HG03064 (cell line): ENCODE measurements around the gene CFAP53.
"Not testable (repeated sequence)": the region's sequence is repeated elsewhere in the genome, so short reads cannot be mapped to it uniquely, and the experiment has no call there.

Experiments used
- ATAC-seq: cut with Tn5 transposase; IDR thresholded peaks from one replicate; pipeline ENCODE4 v1.9.1; 2021; ENCODE audit warnings: low read depth; ENCODE audit not compliant: unreplicated experiment

The CFAP53 gene

GRCh38 chr18:50274044-50274442 lies 7.7 kb upstream of the CFAP53 start:
- ATAC-seq, result no peak

GRCh38 chr18:50273203-50274043 lies 7.1 kb upstream of the CFAP53 start:
- no peak for ATAC-seq

DNA sequence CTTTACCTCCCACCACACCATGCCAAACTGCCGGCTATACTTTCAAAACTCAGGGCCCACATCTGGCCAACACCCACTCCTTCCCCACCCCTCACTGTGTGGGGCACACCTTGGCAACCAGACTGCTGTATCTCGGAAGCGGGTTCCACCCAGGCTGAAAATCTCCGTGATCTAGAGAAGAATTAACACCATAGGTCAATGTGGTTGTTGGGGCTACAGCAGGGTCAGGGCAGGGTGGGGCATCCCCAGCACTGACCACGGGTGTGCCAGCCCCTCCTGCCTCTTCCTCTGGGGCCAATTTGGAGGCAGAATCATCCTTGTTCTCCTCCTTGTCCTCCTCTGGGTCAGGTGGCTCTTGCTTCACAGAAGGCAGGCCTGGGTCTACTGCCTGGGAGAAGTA lies 6.3 kb upstream of the CFAP53 start:
- no peak for ATAC-seq

DNA sequence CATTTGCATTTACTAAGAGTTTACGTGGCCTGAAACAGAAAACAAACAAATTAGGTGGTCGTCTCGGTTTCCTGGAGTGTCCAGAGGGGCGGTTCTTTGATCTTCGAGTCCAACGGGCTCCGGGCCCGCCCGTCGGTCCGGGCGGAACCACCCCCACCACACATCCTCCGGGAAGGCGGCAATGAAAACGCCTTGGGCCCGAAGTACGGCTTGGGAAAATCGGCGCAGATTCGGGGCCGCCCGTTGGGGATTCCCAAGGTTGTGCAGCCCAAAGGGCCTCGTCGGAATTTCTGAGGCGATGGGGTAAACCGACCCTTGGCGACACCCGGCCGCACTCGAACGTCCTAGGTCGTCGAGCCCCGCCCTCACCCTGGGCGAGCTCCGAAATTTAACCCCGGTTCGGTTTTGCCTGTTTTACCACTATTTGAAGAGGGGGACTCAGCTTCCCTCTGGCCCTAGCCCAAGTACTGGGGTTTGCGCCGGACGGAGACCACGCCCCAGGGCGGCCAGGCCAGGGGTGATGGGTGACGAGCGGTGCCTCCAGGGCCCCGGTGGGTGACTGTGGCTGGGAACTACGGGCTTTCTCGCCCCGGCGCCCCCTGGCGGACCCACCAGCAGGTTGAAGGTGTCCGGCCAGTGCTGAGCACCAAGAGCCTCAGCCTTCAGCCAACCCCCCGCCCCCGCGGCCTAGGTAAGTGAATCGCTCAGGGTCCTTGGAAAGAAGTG lies 1.9 kb upstream of the CFAP53 start:
- peak; percentile 69 for ATAC-seq

DNA sequence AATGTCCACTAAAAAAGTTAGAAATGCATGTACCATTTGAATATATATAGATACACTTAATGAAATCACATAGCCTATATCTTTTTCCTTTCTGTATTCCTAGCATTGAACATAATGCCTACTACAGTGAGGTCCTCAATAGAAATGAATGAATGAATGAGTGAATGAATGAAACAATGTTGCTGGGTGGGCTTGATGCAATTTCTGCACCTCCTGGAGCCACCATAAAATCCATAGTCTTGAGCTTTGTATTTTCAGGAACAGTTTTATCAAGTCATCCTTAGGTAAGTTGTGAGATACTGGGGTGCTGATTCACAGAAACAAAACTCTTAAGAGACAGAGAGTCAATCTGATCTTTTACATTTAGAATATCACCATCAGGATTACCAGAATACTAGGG lies 3.3 kb downstream of the CFAP53 start:
- no peak for ATAC-seq

GRCh38 chr18:50250935-50251334 lies 15.4 kb downstream of the CFAP53 start:
- no peak for ATAC-seq

- ATAC-seq, result no peak
Observed at GRCh38 chr18:50249576-50249975, 16.7 kb downstream of the CFAP53 start.

DNA sequence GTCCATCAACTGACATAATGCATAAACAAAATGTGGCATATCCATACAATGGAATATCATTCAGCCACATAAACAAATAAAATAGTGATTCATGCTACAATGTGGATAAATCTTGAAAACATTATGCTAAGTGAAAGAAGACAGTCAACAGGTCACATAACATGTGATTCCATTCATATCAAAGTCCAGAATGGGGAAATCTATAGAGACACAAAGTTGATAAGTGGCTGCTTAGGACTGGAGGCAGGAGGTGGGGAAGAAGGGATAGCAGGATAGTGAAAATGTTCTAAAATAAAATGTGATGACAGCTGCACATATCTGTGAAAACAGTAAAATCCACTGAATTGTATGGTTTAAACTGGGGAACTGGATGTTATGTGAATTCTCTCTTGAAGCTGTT lies 18.7 kb downstream of the CFAP53 start:
- no peak for ATAC-seq

DNA sequence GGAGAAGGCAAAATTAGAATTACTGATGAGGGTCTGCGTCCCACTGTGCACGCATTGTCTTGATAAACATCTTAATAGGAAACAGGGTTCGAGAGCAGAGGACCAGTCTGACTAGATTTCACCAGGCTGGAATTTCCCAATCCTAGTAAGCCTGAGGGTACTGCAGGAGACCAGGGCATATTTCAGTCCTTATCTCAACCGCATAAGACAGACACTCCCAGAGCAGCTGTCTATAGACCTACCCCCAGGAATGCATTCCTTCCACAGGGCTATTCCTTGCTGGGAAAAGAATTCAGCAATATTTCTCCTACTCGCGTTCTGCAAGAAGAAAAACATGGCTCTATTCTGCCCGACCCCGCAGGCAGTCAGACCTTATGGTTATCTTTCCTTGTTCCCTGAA lies 24.5 kb downstream of the CFAP53 start:
- not testable (repeated sequence) for ATAC-seq

DNA sequence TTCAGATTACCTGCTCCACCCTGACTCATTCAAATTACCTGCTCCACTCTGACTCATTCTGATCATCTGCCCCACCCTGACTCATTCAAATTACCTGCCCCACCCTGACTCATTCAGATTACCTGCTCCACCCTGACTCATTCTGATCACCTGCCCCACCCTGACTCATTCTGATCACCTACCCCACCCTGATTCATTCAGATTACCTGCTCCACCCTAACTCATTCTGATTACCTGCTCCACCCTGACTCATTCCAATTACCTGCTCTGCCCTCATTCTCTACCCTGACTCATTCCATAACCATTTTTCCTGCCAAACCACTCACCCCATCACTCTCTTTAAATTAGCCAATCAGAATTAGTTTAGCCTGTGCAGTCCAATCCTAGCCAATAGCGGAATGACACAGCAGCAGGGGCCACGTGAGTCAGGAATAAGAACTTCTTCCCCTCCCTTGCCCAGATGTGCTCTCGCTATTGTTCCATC lies 26.2 kb downstream of the CFAP53 start:
- no peak for ATAC-seq

GRCh38 chr18:50232419-50232818 lies 33.9 kb downstream of the CFAP53 start:
- no peak for ATAC-seq

DNA sequence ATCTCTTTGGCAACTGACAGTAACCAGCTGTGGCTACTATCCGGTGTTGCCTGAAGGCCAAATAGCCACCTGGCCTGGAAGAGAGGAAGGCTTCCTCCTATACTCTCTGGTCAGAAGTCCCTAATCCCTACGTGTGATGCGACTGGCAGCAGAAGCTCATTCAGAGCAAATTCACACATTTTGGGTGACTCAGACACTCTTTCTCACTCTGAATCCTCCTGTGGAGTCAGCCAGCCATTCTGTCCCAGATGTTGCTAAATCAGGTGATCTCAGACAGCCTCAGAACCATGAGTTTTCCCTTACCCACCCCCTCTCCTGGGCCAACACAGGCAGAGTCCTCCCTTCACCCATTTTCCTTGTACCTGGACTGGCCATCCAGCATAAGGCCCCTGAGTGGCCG lies 34.7 kb downstream of the CFAP53 start:
- no peak for ATAC-seq

DNA sequence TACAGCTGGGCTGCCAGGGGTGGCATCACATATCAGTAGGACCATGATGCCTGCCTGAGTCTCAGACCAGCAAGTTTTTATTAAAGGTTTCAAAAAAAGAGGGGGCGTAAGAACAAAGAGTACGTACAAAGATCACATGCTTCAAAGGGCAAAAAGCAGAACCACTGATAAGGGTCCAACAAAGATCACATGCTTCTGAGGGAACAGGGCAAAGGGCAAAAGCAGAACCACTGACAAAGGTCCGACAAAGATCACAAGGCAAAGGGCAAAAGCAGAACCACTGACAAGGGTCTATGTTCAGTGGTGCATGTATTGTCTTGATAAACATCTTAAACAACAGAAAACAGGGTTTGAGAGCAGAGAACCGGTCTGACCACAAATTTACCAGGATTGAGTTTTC lies 46.0 kb downstream of the CFAP53 start:
- ATAC-seq, result not testable (repeated sequence)

GRCh38 chr18:50218432-50219197 lies 47.7 kb downstream of the CFAP53 start:
- no peak for ATAC-seq

- no peak for ATAC-seq
Observed at GRCh38 chr18:50209311-50209710, 57.0 kb downstream of the CFAP53 start.

DNA sequence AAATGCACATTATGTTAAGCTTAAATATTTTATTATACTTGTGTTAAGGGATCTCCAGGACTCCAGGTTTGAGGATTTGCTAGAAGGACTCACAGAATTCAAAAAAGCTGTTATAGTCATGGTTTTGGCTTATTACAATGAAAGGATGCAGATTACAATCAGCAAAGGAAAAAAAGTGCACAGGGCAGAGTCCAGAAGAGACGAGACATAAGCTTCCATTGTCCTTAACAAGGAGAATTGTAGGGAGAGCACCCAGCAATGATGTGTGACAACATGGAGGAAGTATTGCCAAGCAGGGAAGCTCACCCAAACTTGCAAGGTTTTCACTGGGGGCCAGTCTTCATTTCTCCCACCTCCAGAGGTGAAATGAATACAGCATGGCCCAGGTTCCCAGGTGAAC lies 58.6 kb downstream of the CFAP53 start:
- no peak for ATAC-seq

GRCh38 chr18:50203801-50204604 lies 62.3 kb downstream of the CFAP53 start:
- no peak for ATAC-seq

DNA sequence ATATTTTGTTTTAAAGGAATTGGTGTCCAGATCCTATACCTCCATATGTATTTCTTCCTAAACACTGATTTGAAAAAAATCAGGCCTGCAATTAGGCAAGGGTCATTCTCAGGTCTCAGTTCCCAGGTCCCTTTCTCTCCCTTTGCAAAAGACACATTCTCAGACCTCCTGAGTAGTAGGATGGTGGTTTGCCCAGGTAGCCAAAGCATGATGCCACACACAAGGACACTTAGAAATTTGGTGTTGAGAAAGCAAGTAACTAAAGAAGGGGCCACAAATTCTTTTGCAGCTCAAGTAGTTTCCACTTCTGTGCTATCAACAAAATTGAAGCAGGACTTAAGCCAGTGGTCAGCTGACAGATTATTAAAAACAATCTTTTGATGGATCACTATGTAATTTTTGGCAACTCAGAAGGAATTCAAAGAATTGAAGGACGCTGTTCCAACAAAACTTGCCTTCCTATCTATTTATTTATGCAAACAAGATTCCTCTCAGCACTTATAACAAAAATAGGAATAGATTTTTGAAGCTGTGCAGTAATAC lies 64.7 kb downstream of the CFAP53 start:
- no peak for ATAC-seq

DNA sequence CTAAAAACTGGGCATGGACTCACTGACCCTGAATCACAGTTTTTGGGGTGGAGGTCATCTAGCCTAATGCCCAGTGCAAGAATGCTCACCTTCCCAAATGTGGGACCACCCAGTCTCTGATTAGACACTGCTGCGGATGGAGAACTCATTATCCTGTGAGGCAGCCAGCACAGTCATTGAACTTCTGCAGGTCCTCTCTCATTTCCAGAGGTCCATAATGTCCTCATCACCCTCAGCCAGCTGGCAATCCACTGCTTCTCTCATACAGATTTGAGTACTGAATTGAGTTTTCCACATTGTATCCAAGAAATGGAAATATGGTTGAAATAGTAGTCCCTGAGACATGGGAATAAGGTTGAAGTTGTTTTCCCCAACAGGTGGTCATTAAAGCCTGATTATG lies 66.4 kb downstream of the CFAP53 start:
- ATAC-seq, result no peak

GRCh38 chr18:50199346-50199855 lies 66.9 kb downstream of the CFAP53 start:
- no peak for ATAC-seq
